T-helper 1 cell treated with Interleukin-12 subunit alpha and Interleukin-12 subunit beta and Interleukin-4 antibody, amounts not matched to agents 30 μg/mL and 1 μg/mL, for 36 hours (primary cell): Measurements from ENCODE around the gene SCD.

Source experiments
- H3K27ac Mint-ChIP-seq: one replicate; pipeline ENCODE4 v1.8.0; 2021; ENCODE audit warnings: mild to moderate bottlenecking, mixed read lengths
- H3K27me3 Mint-ChIP-seq: one replicate; pipeline ENCODE4 v1.8.0; 2021; ENCODE audit warnings: low read depth, mixed read lengths
- H3K36me3 Mint-ChIP-seq: one replicate; pipeline ENCODE4 v1.8.0; 2021; ENCODE audit warnings: low read depth, mixed read lengths
- H3K4me1 Mint-ChIP-seq: one replicate; pipeline ENCODE4 v1.8.0; 2021; ENCODE audit warnings: low read depth, mixed read lengths
- H3K4me3 Mint-ChIP-seq: one replicate; pipeline ENCODE4 v1.8.0; 2021; ENCODE audit warnings: mild to moderate bottlenecking, moderate library complexity, mixed read lengths
- H3K9me3 Mint-ChIP-seq: one replicate; pipeline ENCODE4 v1.8.0; 2021; ENCODE audit warnings: mixed read lengths

Gene SCD

DNA sequence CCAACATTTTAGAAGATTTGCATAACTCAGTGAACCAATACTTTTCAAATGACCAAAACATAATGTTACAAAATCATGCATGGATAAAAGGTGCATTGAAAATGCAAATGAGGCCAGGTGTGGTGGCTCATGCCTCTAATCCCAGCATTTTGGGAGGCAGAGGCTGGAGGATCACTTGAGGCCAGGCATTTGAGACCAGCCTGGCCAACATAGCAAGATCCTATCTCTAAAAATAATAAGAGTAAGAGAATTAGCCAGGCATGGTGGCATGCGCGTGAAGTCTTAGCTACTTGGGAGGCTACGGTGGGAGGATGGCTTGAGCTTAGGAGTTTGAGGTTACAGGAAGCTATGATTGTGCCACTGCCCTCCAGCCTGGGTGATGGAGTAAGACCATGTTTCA lies 33.4 kb downstream of the SCD start:
- Mint-ChIP-seq H3K27ac (no peak overlapping the region), H3K9me3 (no peaks in the 10 kb centered on the region), H3K4me1 (peaks cover 13% of the 10 kb centered on the region), H3K36me3 (peaks cover 27% of the 10 kb centered on the region), H3K4me3 (no peak overlapping the region), H3K27me3 (no peaks in the 10 kb centered on the region)

DNA sequence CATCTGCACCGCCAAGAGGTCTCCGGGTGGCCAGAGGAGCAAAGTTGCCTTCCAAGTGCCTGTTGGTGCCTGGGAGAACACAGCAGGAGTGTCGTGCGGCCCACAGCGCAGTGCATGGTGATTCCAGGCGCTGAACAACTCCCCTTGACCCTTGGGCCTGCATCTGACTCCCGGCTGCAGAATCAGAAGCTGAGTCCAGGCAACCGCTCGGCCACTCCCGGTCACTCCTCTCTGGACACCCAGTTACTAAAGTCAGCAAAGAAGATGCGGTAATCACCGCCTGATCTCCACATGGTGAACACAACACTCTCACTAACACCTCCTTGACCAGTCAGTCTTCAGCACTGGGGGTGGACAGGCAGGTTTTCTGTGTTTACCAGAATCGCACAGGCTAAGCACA lies 35.5 kb downstream of the SCD start:
- no peak overlapping the region for H3K4me3 Mint-ChIP-seq
- H3K4me1 Mint-ChIP-seq: peaks cover 7% of the 10 kb centered on the region
- H3K9me3 Mint-ChIP-seq: no peaks in the 10 kb centered on the region
- no peak overlapping the region for H3K27ac Mint-ChIP-seq
- peaks cover 41% of the 10 kb centered on the region for H3K36me3 Mint-ChIP-seq
- H3K27me3 Mint-ChIP-seq: no peaks in the 10 kb centered on the region

DNA sequence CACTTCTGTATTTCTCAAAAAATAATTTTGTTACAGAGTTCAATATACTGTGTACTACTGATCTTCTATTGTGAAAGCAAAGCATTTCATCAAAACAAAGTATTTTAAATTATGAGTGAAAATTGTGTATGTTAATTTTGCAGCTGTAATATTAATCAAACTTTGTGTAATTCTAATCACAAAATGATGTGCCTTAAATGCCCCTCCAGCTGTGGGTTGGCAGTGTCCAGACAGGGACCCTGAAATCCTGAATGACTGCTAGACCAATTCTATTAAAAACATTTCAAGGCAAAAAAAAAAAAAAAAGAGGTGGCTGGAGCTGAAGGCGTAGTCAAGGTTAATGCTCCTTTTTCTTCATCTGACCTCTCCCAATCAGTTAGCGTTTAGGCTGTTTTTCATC lies 36.2 kb downstream of the SCD start:
- no peaks in the 10 kb centered on the region for H3K27me3 Mint-ChIP-seq

DNA sequence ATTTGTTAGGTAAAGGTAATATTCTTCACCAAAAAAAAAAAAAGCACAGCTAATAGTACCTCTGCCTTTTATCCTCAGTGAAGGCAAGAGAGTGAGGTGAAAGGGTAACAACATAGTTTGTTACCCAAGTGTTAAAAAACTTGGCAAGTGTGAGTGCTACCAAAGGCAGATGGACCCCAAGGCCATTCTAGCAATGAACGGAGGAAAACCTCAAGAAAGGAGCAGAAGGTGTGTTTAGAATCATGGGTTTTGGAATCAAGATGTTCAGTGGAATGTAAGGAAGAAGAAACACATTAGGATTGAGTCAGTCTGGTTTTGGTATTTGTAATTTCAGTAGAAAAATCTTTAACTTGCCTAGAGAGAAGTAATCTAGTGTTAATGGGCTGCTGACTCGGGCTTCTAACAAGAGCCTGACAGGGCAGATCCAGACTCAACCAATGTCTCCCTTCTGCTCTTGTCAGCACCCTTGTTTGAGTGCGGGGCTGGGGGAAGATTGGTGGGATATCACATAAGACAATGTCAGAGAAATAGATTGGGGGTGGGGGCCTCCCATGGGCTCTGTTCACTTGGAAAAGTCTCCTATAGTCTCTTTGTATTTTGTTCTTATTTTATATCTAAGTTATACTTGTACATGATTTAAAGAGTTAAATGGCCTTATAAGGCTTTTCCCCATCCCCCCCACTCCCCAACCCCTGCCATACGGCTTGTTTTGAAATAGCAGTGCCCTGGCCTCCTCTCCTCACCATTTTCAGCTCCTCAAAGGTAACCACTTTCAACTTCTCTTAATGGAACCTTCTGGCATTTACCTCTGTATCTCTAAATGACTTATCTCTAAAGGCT lies 44.4 kb downstream of the SCD start:
- H3K36me3 Mint-ChIP-seq: peaks cover 16% of the 10 kb centered on the region
- no peaks in the 10 kb centered on the region for H3K9me3 Mint-ChIP-seq
- H3K27ac Mint-ChIP-seq: no peak overlapping the region
- no peak overlapping the region for H3K4me3 Mint-ChIP-seq
- H3K27me3 Mint-ChIP-seq: no peaks in the 10 kb centered on the region
- peaks cover 8% of the 10 kb centered on the region for H3K4me1 Mint-ChIP-seq

More for the DNA sequence above, 36.2 kb downstream of the SCD start:
- Mint-ChIP-seq H3K4me1 (peaks cover 2% of the 10 kb centered on the region), H3K9me3 (no peaks in the 10 kb centered on the region), H3K27ac (no peak overlapping the region), H3K36me3 (peaks cover 48% of the 10 kb centered on the region), H3K4me3 (no peak overlapping the region)

DNA sequence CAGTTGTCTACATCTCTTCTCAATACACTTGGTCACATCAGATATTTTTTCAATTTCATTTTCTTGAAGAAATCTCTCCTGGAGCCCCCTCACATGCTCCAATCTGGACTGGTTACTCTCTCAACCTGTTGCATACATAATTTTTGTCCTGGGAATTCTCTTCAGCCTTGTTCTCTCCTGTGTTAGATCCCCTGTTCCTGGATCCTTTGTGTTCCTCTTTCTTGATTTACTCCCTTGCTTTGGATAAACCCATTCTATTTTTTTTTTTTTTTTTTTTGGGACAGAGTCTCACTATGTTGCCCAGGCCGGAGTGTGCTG lies 45.6 kb downstream of the SCD start:
- Mint-ChIP-seq H3K27ac (no peak overlapping the region), H3K4me1 (peaks cover 8% of the 10 kb centered on the region), H3K9me3 (no peaks in the 10 kb centered on the region), H3K27me3 (no peaks in the 10 kb centered on the region), H3K4me3 (no peak overlapping the region), H3K36me3 (peaks cover 7% of the 10 kb centered on the region)

DNA sequence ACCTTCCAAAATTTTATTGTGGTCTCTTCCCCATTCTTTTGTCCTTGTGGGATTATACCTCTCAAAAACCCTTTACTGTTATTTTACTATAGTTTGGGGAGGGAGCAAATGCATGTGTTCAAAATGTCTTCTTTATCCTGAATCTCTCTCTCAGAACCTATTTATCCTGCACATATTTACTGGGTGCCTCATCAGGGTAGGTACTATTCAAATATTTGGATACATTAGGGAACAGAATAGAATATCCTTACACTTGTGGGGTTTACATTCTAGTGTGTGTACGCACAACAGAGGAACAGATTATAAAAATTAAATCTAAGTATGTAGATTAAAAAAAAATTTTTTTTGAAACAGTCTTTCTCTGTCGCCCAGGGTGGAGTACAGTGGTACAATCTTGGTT lies 48.6 kb downstream of the SCD start:
- H3K27ac Mint-ChIP-seq: no peak overlapping the region
- no peaks in the 10 kb centered on the region for H3K36me3 Mint-ChIP-seq
- no peaks in the 10 kb centered on the region for H3K9me3 Mint-ChIP-seq
- peaks cover 6% of the 10 kb centered on the region for H3K4me1 Mint-ChIP-seq
- H3K4me3 Mint-ChIP-seq: no peak overlapping the region
- no peaks in the 10 kb centered on the region for H3K27me3 Mint-ChIP-seq

DNA sequence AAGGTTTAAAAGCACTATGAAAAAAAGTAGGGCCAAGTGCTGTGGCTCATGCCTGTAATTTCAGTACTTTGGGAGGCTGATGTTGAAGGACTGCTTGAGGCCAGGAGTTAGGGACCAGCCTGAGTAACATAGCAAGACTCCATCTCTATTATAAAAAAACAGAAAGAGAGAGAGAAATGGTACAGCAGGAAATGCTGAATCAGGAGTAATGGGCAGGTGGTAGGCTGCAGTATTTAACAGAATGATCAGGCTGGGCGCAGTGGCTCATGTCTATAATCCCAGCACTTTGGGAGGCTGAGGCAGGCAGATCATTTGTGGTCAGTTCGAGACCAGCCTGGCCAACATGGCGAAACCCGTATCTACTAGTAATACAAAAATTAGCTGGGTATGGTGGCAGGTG lies 49.6 kb downstream of the SCD start:
- Mint-ChIP-seq H3K9me3 (no peaks in the 10 kb centered on the region), H3K4me1 (peaks cover 4% of the 10 kb centered on the region), H3K4me3 (no peak overlapping the region), H3K27ac (no peak overlapping the region), H3K27me3 (no peaks in the 10 kb centered on the region), H3K36me3 (no peaks in the 10 kb centered on the region)

DNA sequence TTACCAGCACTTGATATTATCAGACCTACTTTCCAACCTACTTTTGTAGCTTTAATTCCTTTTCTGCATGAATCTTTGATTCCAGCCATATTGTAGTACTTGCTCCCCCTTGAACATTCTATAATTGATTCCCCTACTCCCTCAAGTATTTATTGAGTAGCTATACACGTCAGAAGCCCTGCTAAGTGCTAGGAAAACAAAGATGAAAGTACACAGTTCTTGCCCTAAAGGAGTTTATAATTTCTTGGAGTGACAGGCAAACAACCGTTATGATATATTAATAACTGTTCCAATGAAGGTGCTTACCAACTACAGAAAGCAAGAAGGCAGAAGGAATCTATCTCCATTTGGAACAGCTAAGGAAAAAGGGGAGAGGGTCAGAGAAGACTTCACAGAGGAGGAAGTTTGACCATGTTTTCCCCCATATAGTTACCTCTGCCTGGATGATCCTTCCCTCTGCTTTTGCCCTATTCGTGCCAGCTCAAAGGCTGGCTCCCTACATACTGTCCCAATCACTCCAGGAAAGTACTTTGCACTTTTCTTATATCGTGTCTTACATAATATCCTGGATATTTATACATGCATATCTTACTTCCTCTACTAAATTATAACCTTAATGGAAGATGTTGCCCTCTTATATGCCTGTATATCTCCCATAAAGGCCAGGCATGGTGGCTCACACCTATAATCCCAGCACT lies 54.7 kb downstream of the SCD start:
- H3K9me3 Mint-ChIP-seq: no peaks in the 10 kb centered on the region
- H3K27ac Mint-ChIP-seq: no peak overlapping the region
- no peaks in the 10 kb centered on the region for H3K27me3 Mint-ChIP-seq
- no peak overlapping the region for H3K4me3 Mint-ChIP-seq
- H3K36me3 Mint-ChIP-seq: peaks cover 5% of the 10 kb centered on the region
- H3K4me1 Mint-ChIP-seq: no peaks in the 10 kb centered on the region

DNA sequence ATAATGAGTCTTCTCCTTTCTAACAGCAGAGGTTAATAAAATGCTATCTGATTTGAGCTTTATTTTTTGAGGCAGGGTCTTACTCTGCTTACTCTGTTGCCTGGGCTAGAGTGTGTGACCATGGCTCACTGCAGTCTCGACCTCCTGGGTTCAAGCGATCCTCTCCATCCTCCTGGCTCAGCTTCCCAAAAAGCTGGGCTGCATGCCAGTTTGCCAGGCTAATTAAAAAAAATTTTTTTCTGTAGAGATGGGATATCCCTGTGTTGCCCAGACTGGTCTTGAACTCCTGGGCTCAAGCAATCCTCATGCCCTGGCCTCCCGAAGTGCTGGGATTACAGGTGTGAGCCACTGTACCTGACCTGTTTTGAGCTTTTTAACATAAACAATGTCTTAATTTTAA lies 56.7 kb downstream of the SCD start:
- H3K27ac Mint-ChIP-seq: no peak overlapping the region
- H3K9me3 Mint-ChIP-seq: no peaks in the 10 kb centered on the region
- H3K36me3 Mint-ChIP-seq: peaks cover 9% of the 10 kb centered on the region
- H3K4me1 Mint-ChIP-seq: no peaks in the 10 kb centered on the region
- H3K4me3 Mint-ChIP-seq: no peak overlapping the region
- no peaks in the 10 kb centered on the region for H3K27me3 Mint-ChIP-seq

DNA sequence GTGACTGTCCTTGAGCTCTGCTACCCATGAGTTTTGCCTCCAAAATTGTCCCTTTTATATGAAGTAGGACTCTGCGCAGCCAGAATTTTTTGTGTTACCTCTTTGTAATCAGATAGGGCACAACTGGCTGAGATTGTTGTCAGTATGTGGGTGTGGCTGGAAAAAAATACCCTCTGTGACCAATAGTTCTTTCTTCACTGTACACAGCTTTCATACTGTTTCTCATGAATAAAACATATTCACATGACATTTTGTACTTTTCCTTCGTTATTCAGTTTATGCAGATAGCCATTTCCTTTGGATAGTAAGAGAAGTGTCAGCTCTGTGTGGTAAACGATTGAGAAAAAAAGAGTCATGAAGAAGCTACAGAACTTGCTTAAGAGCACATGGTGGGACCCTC lies 66.1 kb downstream of the SCD start:
- peaks cover 5% of the 10 kb centered on the region for H3K36me3 Mint-ChIP-seq
- no peak overlapping the region for H3K4me3 Mint-ChIP-seq
- H3K4me1 Mint-ChIP-seq: no peaks in the 10 kb centered on the region
- H3K27me3 Mint-ChIP-seq: no peaks in the 10 kb centered on the region
- H3K9me3 Mint-ChIP-seq: no peaks in the 10 kb centered on the region
- no peak overlapping the region for H3K27ac Mint-ChIP-seq
